ENCODE results near the gene HSF5. TPM values are rescaled to one million over a fixed set of nuclear protein-coding genes. Genes with fewer than 3 reads are reported as not detected.

HSF5 gene
- total and polyA plus RNA-seq, 7 experiments from 2014 or later: 0.34 to 4.0 (median 3.0) TPM

DNA sequence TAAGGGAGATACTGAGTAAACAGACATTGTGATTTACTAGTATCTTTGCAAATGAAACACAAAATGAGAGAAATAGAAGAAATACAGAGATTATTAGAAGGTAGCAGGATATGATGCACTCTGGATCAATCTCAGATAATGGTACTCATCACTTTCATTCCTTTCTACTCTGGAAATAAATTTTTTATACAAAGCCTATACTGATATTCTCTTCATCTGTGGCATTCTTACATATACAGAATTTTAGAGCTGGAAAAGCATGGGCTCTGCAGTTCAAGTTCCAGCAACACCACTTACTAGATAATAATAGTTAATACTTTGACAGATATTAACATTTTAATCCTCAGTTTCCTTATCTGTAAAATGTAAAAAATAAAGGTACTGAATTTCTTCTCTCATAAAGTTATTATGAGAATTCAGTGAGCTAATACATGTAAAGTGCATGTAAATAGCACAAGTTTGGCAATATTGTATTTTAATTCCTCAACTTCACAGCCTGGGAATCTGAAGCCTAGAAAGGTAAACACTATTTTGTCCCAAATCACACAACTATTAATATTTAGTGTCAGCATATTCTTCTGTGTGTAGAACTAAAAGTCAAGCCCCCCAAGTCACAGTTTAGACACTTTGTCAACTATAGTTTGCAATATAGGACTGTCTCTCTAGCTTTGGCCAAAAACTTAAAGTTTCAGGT, 77.3 kb downstream of the HSF5 start:
- Histone ChIP-seq H3K4me3 (ENCODE audit: low read length) (no peak overlapping the region), H3K36me3 (ENCODE audit: control insufficient read depth in 2 of 3, insufficient read depth in 3 of 3, low read length in 3 of 3) (no peaks in the 10 kb centered on the region), H3K27ac (ENCODE audit: low read depth, low read length) (no peak overlapping the region), H3K27me3 (ENCODE audit: control insufficient read depth in 2 of 2, insufficient read depth in 2 of 2, low read length in 2 of 2) (no peaks in the 10 kb centered on the region), H3K9me3 (ENCODE audit: control insufficient read depth in 2 of 3, low read length in 3 of 3) (no peaks in the 10 kb centered on the region), H3K4me1 (ENCODE audit: control insufficient read depth in 2 of 2, insufficient read depth in 2 of 2, low read length in 2 of 2) (no peaks in the 10 kb centered on the region)
- DNase-seq (no peak), ATAC-seq (no peak)
- Mint-ChIP-seq H3K36me3 (no peaks in the 10 kb centered on the region), H3K27ac (no peak overlapping the region), H3K27me3 (no peaks in the 10 kb centered on the region), H3K4me1 (peaks cover 0 to 11% (median 0%) of the 10 kb centered on the region in 7 donors), H3K9me3 (no peaks in the 10 kb centered on the region), H3K4me3 (no peak overlapping the region)
- ChIA-PET POLR2A (no interaction called here), CTCF (no interaction called here)
- intact Hi-C loops (cut with micrococcal nuclease): loop anchor here in 1 of 2 donors (5.0 kb wide), 1 partner anchor 74 kb away; no protein-coding TSS in a partner anchor

DNA sequence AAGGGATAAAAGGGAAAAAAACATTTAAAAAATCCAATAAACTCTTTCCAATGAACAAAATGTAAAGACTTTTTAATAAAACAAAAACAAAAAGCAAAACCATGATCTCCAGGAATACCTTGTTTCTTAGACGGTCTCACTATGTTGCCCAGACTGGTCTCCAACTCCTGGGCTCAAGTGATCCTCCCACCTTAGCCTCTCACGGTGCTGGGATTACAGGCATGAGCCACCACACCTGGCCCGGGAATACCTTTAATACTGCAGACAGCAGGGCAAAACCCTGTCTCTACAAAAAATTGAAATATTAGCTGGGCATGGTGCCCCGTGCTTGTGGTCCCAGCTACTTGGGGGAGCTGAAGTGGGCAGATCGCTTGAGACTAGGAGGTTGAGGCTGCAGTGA, 78.8 kb downstream of the HSF5 start:
- DNase-seq (no peak), ATAC-seq (no peak)
- Mint-ChIP-seq H3K4me1 (peaks cover 0 to 6% (median 0%) of the 10 kb centered on the region in 7 donors), H3K9me3 (no peaks in the 10 kb centered on the region), H3K4me3 (no peak overlapping the region), H3K27me3 (no peaks in the 10 kb centered on the region), H3K27ac (no peak overlapping the region), H3K36me3 (no peaks in the 10 kb centered on the region)
- H3K4me3 ChIP-seq (ENCODE audit: low read length): no peak overlapping the region
- H3K36me3 ChIP-seq (ENCODE audit: control insufficient read depth in 2 of 3, insufficient read depth in 3 of 3, low read length in 3 of 3): no peaks in the 10 kb centered on the region
- no peaks in the 10 kb centered on the region for H3K27me3 ChIP-seq (ENCODE audit: control insufficient read depth in 2 of 2, insufficient read depth in 2 of 2, low read length in 2 of 2)
- H3K4me1 ChIP-seq (ENCODE audit: control insufficient read depth in 2 of 2, insufficient read depth in 2 of 2, low read length in 2 of 2): no peaks in the 10 kb centered on the region
- ChIA-PET CTCF (no interaction called here), POLR2A (no interaction called here)
- H3K9me3 ChIP-seq (ENCODE audit: control insufficient read depth in 2 of 3, low read length in 3 of 3): no peaks in the 10 kb centered on the region
- intact Hi-C loops (cut with micrococcal nuclease): no loop called here
- H3K27ac ChIP-seq (ENCODE audit: low read depth, low read length): no peak overlapping the region

DNA sequence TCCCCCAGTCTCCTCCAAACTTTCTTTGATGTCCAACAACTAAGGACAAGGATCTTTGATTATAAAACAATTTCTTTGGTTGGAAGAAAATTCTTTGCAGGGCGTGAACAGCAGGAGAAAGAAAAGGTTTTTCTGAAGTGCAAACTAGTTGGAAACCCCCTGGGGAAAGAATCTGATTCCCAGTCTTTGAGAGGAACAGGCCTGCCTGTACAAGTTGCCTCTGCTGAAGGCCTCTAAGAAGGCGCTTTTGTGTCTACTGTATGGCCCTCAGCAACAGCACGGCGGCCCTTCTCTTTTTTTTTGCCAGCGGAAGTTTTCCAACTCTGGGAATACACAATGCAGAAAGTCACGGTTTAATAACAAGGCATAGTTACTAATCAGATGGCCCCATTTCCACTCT, 84.9 kb downstream of the HSF5 start:
- H3K36me3 ChIP-seq (ENCODE audit: control insufficient read depth in 2 of 3, insufficient read depth in 3 of 3, low read length in 3 of 3): no peaks in the 10 kb centered on the region
- CTCF ChIA-PET: no interaction called here
- H3K4me3 ChIP-seq (ENCODE audit: low read length): no peak overlapping the region
- Mint-ChIP-seq H3K9me3 (no peaks in the 10 kb centered on the region), H3K27me3 (peaks cover 0 to 3% (median 0%) of the 10 kb centered on the region in 5 donors), H3K36me3 (no peaks in the 10 kb centered on the region), H3K4me1 (peaks cover 4 to 14% (median 7%) of the 10 kb centered on the region in 7 donors), H3K27ac (no peak overlapping the region), H3K4me3 (no peak overlapping the region)
- POLR2A ChIA-PET: no interaction called here
- no peak overlapping the region for H3K27ac ChIP-seq (ENCODE audit: low read depth, low read length)
- no peaks in the 10 kb centered on the region for H3K4me1 ChIP-seq (ENCODE audit: control insufficient read depth in 2 of 2, insufficient read depth in 2 of 2, low read length in 2 of 2)
- no peaks in the 10 kb centered on the region for H3K27me3 ChIP-seq (ENCODE audit: control insufficient read depth in 2 of 2, insufficient read depth in 2 of 2, low read length in 2 of 2)
- intact Hi-C loops (cut with micrococcal nuclease): loop anchor here in 1 of 2 donors (2.0 kb wide), 1 partner anchor 13 kb away; the partner anchor contains the start of gene RNF43
- H3K9me3 ChIP-seq (ENCODE audit: control insufficient read depth in 2 of 3, low read length in 3 of 3): no peaks in the 10 kb centered on the region
- ATAC-seq: no peak
- no peak for DNase-seq

DNA sequence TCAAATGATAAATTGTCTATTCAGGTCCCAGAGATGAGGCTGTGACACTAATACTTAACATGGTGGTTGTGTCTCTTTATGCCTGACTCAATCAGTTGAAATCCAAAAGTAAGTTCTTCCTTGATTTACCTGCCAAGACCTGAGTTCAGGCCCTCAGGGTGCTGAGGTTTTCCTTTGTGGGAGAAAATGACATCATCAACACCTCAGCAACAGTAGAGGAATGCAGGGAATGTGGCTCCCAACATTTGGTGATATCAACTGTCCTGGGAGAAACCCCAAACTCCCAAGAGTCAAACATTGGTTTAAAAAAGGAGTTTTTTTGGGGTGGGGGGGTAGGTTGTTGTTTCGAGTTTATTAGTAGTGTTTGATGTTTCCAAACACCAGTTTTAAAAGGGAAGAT, 85.5 kb downstream of the HSF5 start:
- peaks cover 4 to 14% (median 7%) of the 10 kb centered on the region in 7 donors for H3K4me1 Mint-ChIP-seq
- POLR2A ChIA-PET: no interaction called here
- Histone ChIP-seq H3K36me3 (ENCODE audit: control insufficient read depth in 2 of 3, insufficient read depth in 3 of 3, low read length in 3 of 3) (no peaks in the 10 kb centered on the region), H3K4me1 (ENCODE audit: control insufficient read depth in 2 of 2, insufficient read depth in 2 of 2, low read length in 2 of 2) (no peaks in the 10 kb centered on the region), H3K27me3 (ENCODE audit: control insufficient read depth in 2 of 2, insufficient read depth in 2 of 2, low read length in 2 of 2) (no peaks in the 10 kb centered on the region), H3K4me3 (ENCODE audit: low read length) (no peak overlapping the region), H3K9me3 (ENCODE audit: control insufficient read depth in 2 of 3, low read length in 3 of 3) (no peaks in the 10 kb centered on the region), H3K27ac (ENCODE audit: low read depth, low read length) (no peak overlapping the region)
- no peak overlapping the region for H3K4me3 Mint-ChIP-seq
- no peaks in the 10 kb centered on the region for H3K9me3 Mint-ChIP-seq
- intact Hi-C loops (cut with micrococcal nuclease): loop anchor here in 1 of 2 donors (2.0 kb wide), 1 partner anchor 14 kb away; the partner anchor contains the start of gene RNF43
- ATAC-seq (no peak), DNase-seq (no peak)
- H3K27ac Mint-ChIP-seq: no peak overlapping the region
- peaks cover 0 to 3% (median 0%) of the 10 kb centered on the region in 5 donors for H3K27me3 Mint-ChIP-seq
- CTCF ChIA-PET: no interaction called here
- H3K36me3 Mint-ChIP-seq: no peaks in the 10 kb centered on the region

DNA sequence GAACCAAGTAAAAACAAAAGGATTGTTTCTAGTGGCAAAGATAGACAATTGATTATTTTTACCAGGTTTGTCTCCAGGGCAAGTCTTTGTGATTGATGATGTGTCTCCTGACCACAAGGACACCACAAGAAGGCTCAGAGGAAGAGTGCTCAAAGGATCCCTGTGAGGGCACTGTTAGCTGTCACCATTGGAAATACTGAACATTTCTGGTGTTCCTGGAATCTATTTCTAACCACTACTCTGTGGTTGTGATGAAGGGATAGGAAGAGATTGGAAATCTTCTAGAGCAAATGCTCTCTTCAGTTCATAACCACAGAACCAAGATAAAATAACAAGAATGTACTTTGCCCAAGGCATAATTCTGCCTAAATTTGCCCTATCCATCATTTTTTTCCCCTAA, 86.2 kb downstream of the HSF5 start:
- Mint-ChIP-seq H3K4me3 (peak overlapping the region in 1 of 10 donors; percentile 29), H3K27me3 (peaks cover 0 to 3% (median 0%) of the 10 kb centered on the region in 5 donors), H3K9me3 (no peaks in the 10 kb centered on the region), H3K36me3 (peaks cover 0 to under 1% (median 0%) of the 10 kb centered on the region in 5 donors), H3K4me1 (peaks cover 4 to 14% (median 7%) of the 10 kb centered on the region in 7 donors), H3K27ac (no peak overlapping the region)
- ChIA-PET POLR2A (no interaction called here), CTCF (no interaction called here)
- no peak for ATAC-seq
- Histone ChIP-seq H3K4me3 (ENCODE audit: low read length) (no peak overlapping the region), H3K36me3 (ENCODE audit: control insufficient read depth in 2 of 3, insufficient read depth in 3 of 3, low read length in 3 of 3) (no peaks in the 10 kb centered on the region), H3K27ac (ENCODE audit: low read depth, low read length) (no peak overlapping the region), H3K27me3 (ENCODE audit: control insufficient read depth in 2 of 2, insufficient read depth in 2 of 2, low read length in 2 of 2) (no peaks in the 10 kb centered on the region), H3K9me3 (ENCODE audit: control insufficient read depth in 2 of 3, low read length in 3 of 3) (no peaks in the 10 kb centered on the region), H3K4me1 (ENCODE audit: control insufficient read depth in 2 of 2, insufficient read depth in 2 of 2, low read length in 2 of 2) (no peaks in the 10 kb centered on the region)
- no peak for DNase-seq
- intact Hi-C loops (cut with micrococcal nuclease): loop anchor here in 1 of 2 donors (2.0 kb wide), 1 partner anchor 15 kb away; the partner anchor contains the start of gene RNF43

DNA sequence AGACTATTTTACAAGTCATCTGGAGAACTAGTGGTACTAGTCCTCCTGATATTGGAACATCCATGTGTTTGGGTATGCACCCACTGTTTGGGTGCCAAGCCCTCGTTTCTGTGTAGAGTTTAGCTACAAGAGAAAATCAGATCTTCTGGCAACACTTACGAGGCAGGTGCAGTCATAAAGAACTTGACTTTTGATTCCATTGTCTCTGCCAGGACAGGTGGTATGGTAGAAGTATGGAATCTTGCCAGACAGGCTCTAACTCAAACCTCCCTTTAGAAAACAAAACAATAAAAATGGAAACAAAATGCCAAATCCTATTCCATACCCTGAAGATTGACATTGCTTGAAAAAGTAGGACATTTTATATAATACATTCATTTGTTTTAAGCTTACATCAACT, 86.9 kb downstream of the HSF5 start:
- H3K4me3 Mint-ChIP-seq: no peak overlapping the region
- H3K36me3 Mint-ChIP-seq: peaks cover 0 to 4% (median 0%) of the 10 kb centered on the region in 5 donors
- H3K4me1 ChIP-seq (ENCODE audit: control insufficient read depth in 2 of 2, insufficient read depth in 2 of 2, low read length in 2 of 2): no peaks in the 10 kb centered on the region
- POLR2A ChIA-PET: no interaction called here
- no peaks in the 10 kb centered on the region for H3K9me3 Mint-ChIP-seq
- no peaks in the 10 kb centered on the region for H3K9me3 ChIP-seq (ENCODE audit: control insufficient read depth in 2 of 3, low read length in 3 of 3)
- H3K27me3 Mint-ChIP-seq: peaks cover 0 to 3% (median 0%) of the 10 kb centered on the region in 5 donors
- no peak for DNase-seq
- CTCF ChIA-PET: no interaction called here
- no peak overlapping the region for H3K27ac Mint-ChIP-seq
- intact Hi-C loops (cut with micrococcal nuclease): no loop called here
- H3K27me3 ChIP-seq (ENCODE audit: control insufficient read depth in 2 of 2, insufficient read depth in 2 of 2, low read length in 2 of 2): no peaks in the 10 kb centered on the region
- no peak overlapping the region for H3K4me3 ChIP-seq (ENCODE audit: low read length)
- peaks cover 4 to 14% (median 7%) of the 10 kb centered on the region in 7 donors for H3K4me1 Mint-ChIP-seq
- no peaks in the 10 kb centered on the region for H3K36me3 ChIP-seq (ENCODE audit: control insufficient read depth in 2 of 3, insufficient read depth in 3 of 3, low read length in 3 of 3)
- no peak for ATAC-seq
- no peak overlapping the region for H3K27ac ChIP-seq (ENCODE audit: low read depth, low read length)

DNA sequence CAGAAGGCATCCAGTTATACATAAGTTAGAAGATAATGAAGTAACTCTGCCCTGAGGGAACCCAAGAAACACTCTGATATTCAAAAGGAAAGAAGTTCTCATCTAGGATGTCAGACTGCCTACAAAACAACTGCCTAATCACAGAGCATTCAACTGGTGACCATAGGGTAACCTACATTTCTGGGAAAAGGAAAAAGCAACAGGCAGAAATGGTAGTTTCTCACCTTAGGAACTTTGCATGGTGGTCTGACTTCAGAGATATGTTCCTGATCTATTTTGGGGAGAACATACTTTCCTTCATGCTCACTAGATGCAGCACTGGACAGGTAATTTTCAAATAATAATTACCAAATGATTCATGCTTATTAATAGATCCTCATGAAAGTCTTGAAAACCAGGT, 87.4 kb downstream of the HSF5 start:
- Mint-ChIP-seq H3K9me3 (no peaks in the 10 kb centered on the region), H3K4me3 (no peak overlapping the region), H3K36me3 (peaks cover 0 to 7% (median 0%) of the 10 kb centered on the region in 5 donors), H3K27me3 (peaks cover 0 to 3% (median 0%) of the 10 kb centered on the region in 5 donors), H3K4me1 (peaks cover 4 to 14% (median 8%) of the 10 kb centered on the region in 7 donors), H3K27ac (no peak overlapping the region)
- H3K27ac ChIP-seq (ENCODE audit: low read depth, low read length): no peak overlapping the region
- no peaks in the 10 kb centered on the region for H3K4me1 ChIP-seq (ENCODE audit: control insufficient read depth in 2 of 2, insufficient read depth in 2 of 2, low read length in 2 of 2)
- ChIA-PET CTCF (no interaction called here), POLR2A (interaction anchor here (0.6 kb wide), 1 partner anchor 172 kb away, joined by 4 read pairs; no protein-coding TSS in a partner anchor)
- H3K9me3 ChIP-seq (ENCODE audit: control insufficient read depth in 2 of 3, low read length in 3 of 3): no peaks in the 10 kb centered on the region
- intact Hi-C loops (cut with micrococcal nuclease): no loop called here
- DNase-seq: no peak
- no peak for ATAC-seq
- H3K36me3 ChIP-seq (ENCODE audit: control insufficient read depth in 2 of 3, insufficient read depth in 3 of 3, low read length in 3 of 3): no peaks in the 10 kb centered on the region
- no peak overlapping the region for H3K4me3 ChIP-seq (ENCODE audit: low read length)
- no peaks in the 10 kb centered on the region for H3K27me3 ChIP-seq (ENCODE audit: control insufficient read depth in 2 of 2, insufficient read depth in 2 of 2, low read length in 2 of 2)

Measured in naive thymus-derived CD4-positive, alpha-beta T cell (primary cell).